H1 (cell line): ENCODE data around the gene ARHGAP18. TPM values are rescaled to one million over a fixed set of nuclear protein-coding genes. Genes with fewer than 3 reads are reported as not detected.

ENCODE experiments used
- CTCF ChIA-PET: fragments of 300-600 bp; sonication (Branson Sonifier 250); formaldehyde crosslinking; loops from one replicate; lab custom pipeline; 2021; ENCODE audit not compliant: partially characterized antibody; lab: Charles Lee
- POLR2A ChIA-PET: fragments of 300-600 bp; sonication (Branson Sonifier 250); formaldehyde crosslinking; loops from one replicate; lab custom pipeline; 2021; ENCODE audit warnings: inconsistent platforms; ENCODE audit not compliant: partially characterized antibody; lab: Charles Lee
- DNase-seq, 2 experiments: peaks; one replicate each; pipeline versions ENCODE4 v3.0.0 to v3.0.0-alpha.2; 2010 to 2022; ENCODE audit warnings: low spot score in 2 of 2, low read depth in 1 of 2, mixed read lengths in 1 of 2
- FAIRE-seq: peaks from 2 replicates; lab custom pipeline; 2011; peaks lifted over from hg19 to GRCh38; lab: Jason Lieb, UNC
- H2AFZ ChIP-seq: 2 replicates; pipeline ENCODE4 v1.8.1; 2012; ENCODE audit warnings: low read length, inconsistent platforms
- H2AK5ac ChIP-seq: 2 replicates; pipeline ENCODE4 v1.6.1; 2013; ENCODE audit warnings: low read depth, low read length
- H2BK120ac ChIP-seq: replicated peaks from 2 replicates; pipeline ENCODE3; 2013; ENCODE audit warnings: low read depth, low read length, inconsistent platforms
- H2BK12ac ChIP-seq: 2 replicates; pipeline ENCODE4 v1.6.1; 2013; ENCODE audit warnings: low read depth, low read length
- H2BK15ac ChIP-seq: 2 replicates; pipeline ENCODE4 v1.6.1; 2013; ENCODE audit warnings: low read length
- H2BK20ac ChIP-seq: 2 replicates; pipeline ENCODE4 v1.6.1; 2013; ENCODE audit warnings: low read length
- H2BK5ac ChIP-seq: 2 replicates; pipeline ENCODE4 v1.6.1; 2013; ENCODE audit warnings: low read depth, low read length
- H3K14ac ChIP-seq: 2 replicates; pipeline ENCODE4 v1.6.1; 2013; ENCODE audit warnings: inconsistent platforms; ENCODE audit not compliant: insufficient read length
- H3K18ac ChIP-seq: 2 replicates; pipeline ENCODE4 v1.6.1; 2013; ENCODE audit warnings: low read length; ENCODE audit errors: extremely low read depth
- H3K23ac ChIP-seq: 2 replicates; pipeline ENCODE4 v1.6.1; 2013; ENCODE audit warnings: inconsistent platforms; ENCODE audit not compliant: insufficient read length
- H3K23me2 ChIP-seq: 2 replicates; pipeline ENCODE4 v1.6.1; 2013; ENCODE audit warnings: low read depth, low read length
- H3K27ac ChIP-seq: 2 replicates; pipeline ENCODE4 v1.6.1; 2011; ENCODE audit warnings: low read depth, low read length, inconsistent platforms
- H3K27me3 ChIP-seq, 4 experiments: replicated peaks in 1 of 4; 1 replicate in 1 of 4; 2 replicates in 3 of 4; pipeline versions ENCODE4 v1.6.1 to v1.8.1; 2011 to 2013; ENCODE audit warnings: low read length in 3 of 4, mild to moderate bottlenecking in 3 of 4, inconsistent platforms in 2 of 4, mixed read lengths in 2 of 4, moderate library complexity in 1 of 4; ENCODE audit not compliant: control insufficient read depth in 3 of 4, insufficient read depth in 3 of 4; ENCODE audit errors: extremely low read depth in 1 of 4
- H3K36me3 ChIP-seq, 4 experiments: 2 replicates each; pipeline versions ENCODE4 v1.6.1 to v1.8.1; 2011 to 2013; ENCODE audit warnings: mild to moderate bottlenecking in 4 of 4, low read length in 3 of 4, moderate library complexity in 2 of 4, control low read depth in 1 of 4, inconsistent platforms in 1 of 4; ENCODE audit not compliant: insufficient read depth in 4 of 4, control insufficient read depth in 2 of 4
- H3K4ac ChIP-seq: replicated peaks from 2 replicates; pipeline ENCODE3; 2013; ENCODE audit warnings: low read length, low read depth, mixed read lengths, inconsistent platforms; ENCODE audit not compliant: insufficient read length
- H3K4me1 ChIP-seq, 4 experiments: replicated peaks in 1 of 4; 1 replicate in 1 of 4; 2 replicates in 3 of 4; pipeline versions ENCODE4 v1.6.1 to v1.8.1; 2011 to 2013; ENCODE audit warnings: low read length in 3 of 4, inconsistent platforms in 2 of 4, mixed read lengths in 1 of 4; ENCODE audit not compliant: insufficient read depth in 4 of 4, control insufficient read depth in 3 of 4
- H3K4me2 ChIP-seq, 2 experiments: 2 replicates each; pipeline versions ENCODE4 v1.6.1 to v1.8.1; 2011 to 2013; ENCODE audit warnings: low read depth in 2 of 2, low read length in 2 of 2, control low read depth in 1 of 2, inconsistent platforms in 1 of 2, mild to moderate bottlenecking in 1 of 2; ENCODE audit not compliant: insufficient read depth in 1 of 2
- H3K4me3 ChIP-seq, 4 experiments: fragments of 200-600, 300-600 bp in 1 of 4; sonication (generic), shearing (Covaris generic), sonication (Bioruptor Twin) in 1 of 4; 2 replicates each; pipeline versions ENCODE4 v1.5.1 to v1.8.1; 2011 to 2016; ENCODE audit warnings: low read length in 4 of 4, low read depth in 3 of 4, control low read depth in 2 of 4, inconsistent platforms in 2 of 4, mild to moderate bottlenecking in 2 of 4, mixed read lengths in 1 of 4, moderate library complexity in 1 of 4; ENCODE audit not compliant: insufficient read depth in 2 of 4; ENCODE audit errors: extremely low read depth in 1 of 4
- H3K56ac ChIP-seq: replicated peaks from 2 replicates; pipeline ENCODE3; 2013; ENCODE audit warnings: low read depth, mild to moderate bottlenecking, mixed read lengths, low read length, inconsistent platforms; ENCODE audit not compliant: insufficient read length
- H3K79me1 ChIP-seq: 2 replicates; pipeline ENCODE4 v1.6.1; 2013; ENCODE audit warnings: low read depth, low read length, control low read depth
- H3K79me2 ChIP-seq, 2 experiments: 2 replicates each; pipeline versions ENCODE4 v1.6.1 to v1.8.1; 2012 to 2013; ENCODE audit warnings: low read length in 2 of 2, mild to moderate bottlenecking in 2 of 2, inconsistent platforms in 1 of 2; ENCODE audit not compliant: insufficient read depth in 2 of 2, control insufficient read depth in 1 of 2
- H3K9ac ChIP-seq, 4 experiments: replicated peaks in 1 of 4; 1 replicate in 1 of 4; 2 replicates in 3 of 4; pipeline versions ENCODE4 v1.6.1 to v1.8.1; 2011 to 2013; ENCODE audit warnings: low read depth in 3 of 4, low read length in 3 of 4, control low read depth in 2 of 4, mild to moderate bottlenecking in 2 of 4, moderate library complexity in 2 of 4, inconsistent platforms in 1 of 4; ENCODE audit errors: extremely low read depth in 1 of 4
- H3K9me3 ChIP-seq, 2 experiments: 2 replicates each; pipeline versions ENCODE4 v1.6.1 to v1.8.1; 2012 to 2013; ENCODE audit warnings: mild to moderate bottlenecking in 2 of 2, moderate library complexity in 2 of 2, control low read depth in 1 of 2, inconsistent platforms in 1 of 2, low read depth in 1 of 2, low read length in 1 of 2, mixed read lengths in 1 of 2; ENCODE audit not compliant: insufficient read depth in 2 of 2
- H4K20me1 ChIP-seq, 2 experiments: replicated peaks in 1 of 2; 2 replicates each; pipeline versions ENCODE3 to v1.8.1; 2011 to 2013; ENCODE audit warnings: inconsistent platforms in 2 of 2, low read length in 2 of 2, mild to moderate bottlenecking in 1 of 2; ENCODE audit not compliant: insufficient read depth in 2 of 2, control insufficient read depth in 1 of 2
- H4K5ac ChIP-seq: 2 replicates; pipeline ENCODE4 v1.6.1; 2013; ENCODE audit warnings: low read length, low read depth, mixed read lengths, inconsistent platforms; ENCODE audit not compliant: insufficient read length
- H4K8ac ChIP-seq: 2 replicates; pipeline ENCODE4 v1.8.0; 2013; ENCODE audit warnings: mild to moderate bottlenecking, moderate library complexity, low read length, inconsistent platforms; ENCODE audit not compliant: insufficient read depth; ENCODE audit errors: extremely low read depth
- H4K91ac ChIP-seq: replicated peaks from 2 replicates; pipeline ENCODE3; 2013; ENCODE audit warnings: low read length, mixed read lengths, inconsistent platforms; ENCODE audit not compliant: insufficient read length
- BACH1 ChIP-seq: IDR thresholded peaks from 2 replicates; pipeline ENCODE4 v1.6.1; 2012; ENCODE audit warnings: low read length, improper control_type of control experiment
- NRF1 ChIP-seq: IDR thresholded peaks from 2 replicates; pipeline ENCODE4 v1.6.1; 2011; ENCODE audit warnings: mild to moderate bottlenecking, low read depth, low read length, improper control_type of control experiment
- WGBS, 2 experiments: shearing (Covaris generic) in 1 of 2; methylation state at CpG; one replicate each; pipeline versions ENCODE4 v1.1.6 to v1.1.7; 2013 to 2015; ENCODE audit warnings: low lambda C conversion rate in 2 of 2, mixed read lengths in 2 of 2, inconsistent platforms in 1 of 2, low coverage in 1 of 2, missing lambda C conversion rate in 1 of 2; ENCODE audit not compliant: insufficient replicate concordance in 2 of 2, insufficient coverage in 1 of 2, insufficient read length in 1 of 2; ENCODE audit errors: extremely low coverage in 1 of 2, missing lambda C conversion rate in 1 of 2; 5-methylcytosine and 5-hydroxymethylcytosine counted together
- polyA plus RNA-seq, 7 experiments: library from polyadenylated mRNA; depleted of rRNA in 3 of 7; stranded (reverse) in 5 of 7; unstranded in 2 of 7; fragments of >200 nt in 5 of 7; fragments of 200-250 nt in 2 of 7; gene quantifications; 1 replicate in 5 of 7; 2 replicates in 1 of 7; 4 replicates in 1 of 7; pipeline versions ENCODE4 v1.2.1 to v1.2.3, GENCODE V29; 2011 to 2013; ENCODE audit warnings: missing spikeins in 2 of 7, mixed read lengths in 2 of 7
- total RNA-seq: library from RNA; stranded (reverse); fragmentation: NEBNext Ultra II Directional; extraction: Animal tissue kit (Norgen Biotek cat#: 25700); gene quantifications from 2 replicates; pipeline ENCODE4 v1.2.1, GENCODE V29; 2021

Gene ARHGAP18
- total and polyA plus RNA-seq, 2 of the 8 experiments (the other 6 are each of a cell fraction or from before 2014, with no cell fraction given) = 0.83 to 4.5 TPM

- H3K4me3 ChIP-seq = no peak overlapping the region
- no peaks in the 10 kb centered on the region for H3K9me3 ChIP-seq
- H2BK15ac ChIP-seq = no peak overlapping the region
- H3K56ac ChIP-seq = no peak overlapping the region
- H3K4ac ChIP-seq = no peak overlapping the region
- no peaks in the 10 kb centered on the region for H3K23me2 ChIP-seq
- no peak overlapping the region for H2AFZ ChIP-seq
- no peaks in the 10 kb centered on the region for H3K79me2 ChIP-seq
- no peak overlapping the region for H2BK5ac ChIP-seq
- POLR2A ChIA-PET = no interaction called here
- no peaks in the 10 kb centered on the region for H3K79me1 ChIP-seq
- H2BK20ac ChIP-seq = no peak overlapping the region
- no peak overlapping the region for H4K5ac ChIP-seq
- H3K27me3 ChIP-seq = no peaks in the 10 kb centered on the region
- CTCF ChIA-PET = interaction anchor here (0.7 to 1.6 kb wide), 4 partner anchors 10 to 21 kb away, joined by 3 to 7 read pairs (median 5); no protein-coding TSS in a partner anchor
- H3K9ac ChIP-seq = no peak overlapping the region
- H4K8ac ChIP-seq = no peak overlapping the region
- no peaks in the 10 kb centered on the region for H3K36me3 ChIP-seq
- no peak overlapping the region for H3K4me2 ChIP-seq
- no peak overlapping the region for H2BK120ac ChIP-seq
- no peak overlapping the region for H3K18ac ChIP-seq
- H3K27ac ChIP-seq = no peak overlapping the region
- no peak overlapping the region for H2AK5ac ChIP-seq
- H3K4me1 ChIP-seq = peaks cover 0 to 3% (median 1%) of the 10 kb centered on the region in 4 experiments; a peak in 4 of 7 replicates
- H3K14ac ChIP-seq = no peak overlapping the region
- FAIRE-seq (no peak), DNase-seq (no peak)
- 91% methylated on average over 6 of the region's 7 CpGs; no CpG with 5 or more reads in 1 of the 2 experiments for WGBS, 2 experiments
- no peak overlapping the region for H3K23ac ChIP-seq
- H4K20me1 ChIP-seq = no peaks in the 10 kb centered on the region
- H2BK12ac ChIP-seq = no peak overlapping the region
- no peak overlapping the region for H4K91ac ChIP-seq
- no peak for TF ChIP-seq BACH1
- TF ChIP-seq NRF1 = no peak
Observed at GRCh38 chr6:129686941-129687627, 22.9 kb downstream of the ARHGAP18 start.
